DMS79 (cell line): ENCODE results near the gene SACS.
"Not testable (repeated sequence)": the region's sequence is repeated elsewhere in the genome, so short reads cannot be mapped to it uniquely, and the experiment has no call there.

Experiments used
- DNase-seq: peaks from one replicate; lab custom pipeline; 2025; lab: John Stamatoyannopoulos, UW

SACS gene

DNA sequence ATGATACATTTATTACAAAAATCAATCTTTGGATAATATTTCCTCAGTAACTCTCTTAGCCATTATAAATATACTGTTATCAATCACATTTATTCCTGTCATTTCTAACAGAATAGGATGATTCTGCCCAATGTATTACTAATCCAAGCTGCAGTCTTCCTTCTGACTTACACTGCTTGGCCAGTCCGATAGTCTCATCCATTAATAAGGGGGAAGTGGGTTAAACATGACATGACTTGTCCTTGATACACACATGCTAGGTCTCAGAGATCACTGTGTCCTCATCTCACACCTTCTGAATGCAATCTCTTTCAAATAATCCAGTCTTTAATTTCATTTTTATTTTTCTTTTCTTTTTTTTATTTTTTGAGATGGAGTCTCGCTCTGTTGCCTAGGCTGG lies 18.8 kb downstream of the SACS start:
- no peak for DNase-seq

DNA sequence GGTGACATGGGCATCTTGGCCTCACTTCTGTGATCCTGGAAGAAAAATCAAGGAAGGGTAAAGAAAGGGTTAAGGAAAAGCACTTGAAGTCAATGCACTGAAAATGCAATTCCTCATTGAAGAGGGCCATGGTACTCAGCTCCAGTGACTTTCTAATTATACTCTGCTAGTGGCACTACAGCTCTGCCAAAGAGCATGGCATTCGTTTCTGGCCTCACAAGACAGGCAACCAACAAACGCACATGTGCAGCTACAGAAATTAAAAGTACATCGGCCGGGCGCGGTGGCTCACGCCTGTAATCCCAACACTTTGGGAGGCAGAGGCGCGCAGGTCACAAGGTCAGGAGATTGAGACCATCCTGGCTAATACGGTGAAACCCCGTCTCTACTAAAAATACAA lies 21.8 kb downstream of the SACS start:
- DNase-seq = peak; percentile 39

DNA sequence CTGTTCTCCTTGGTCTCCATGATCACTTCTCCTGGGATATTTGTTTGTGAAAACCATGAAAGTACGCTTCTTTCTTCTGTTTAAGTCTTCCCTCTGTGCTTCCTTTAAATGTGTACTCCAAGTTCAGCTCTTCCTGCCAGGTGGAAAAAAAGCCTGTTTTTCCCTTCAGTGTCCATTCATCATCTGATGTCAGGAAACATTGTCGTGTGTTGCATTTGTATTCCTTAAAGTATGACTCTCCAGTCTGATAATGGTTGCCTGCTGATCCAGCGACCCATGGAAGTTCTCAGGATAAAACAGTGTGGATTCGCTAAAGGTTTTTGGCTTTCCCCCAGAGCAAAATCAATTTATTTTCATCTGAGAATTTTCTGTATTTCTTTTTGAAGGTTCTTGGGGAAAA lies 22.3 kb downstream of the SACS start:
- no peak for DNase-seq

DNA sequence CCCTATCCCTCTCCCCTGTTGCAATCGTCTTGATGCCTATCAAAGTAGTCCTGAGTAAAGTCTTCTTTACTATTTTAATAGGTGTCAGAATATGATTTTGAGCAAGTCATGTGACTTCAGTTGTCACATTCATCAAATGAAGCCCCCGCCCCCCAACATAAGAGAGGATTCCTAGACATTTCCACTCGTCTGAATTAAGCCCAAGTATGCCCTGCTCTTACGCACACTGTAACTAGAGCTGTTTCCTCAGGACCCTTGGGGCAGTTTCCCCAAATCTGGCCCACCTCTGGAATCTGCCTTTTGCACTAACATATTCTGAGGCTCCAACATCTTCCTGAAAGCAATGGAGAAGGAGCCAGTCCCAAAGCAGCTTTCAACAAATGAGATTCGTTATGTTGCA lies 25.5 kb downstream of the SACS start:
- no peak for DNase-seq

DNA sequence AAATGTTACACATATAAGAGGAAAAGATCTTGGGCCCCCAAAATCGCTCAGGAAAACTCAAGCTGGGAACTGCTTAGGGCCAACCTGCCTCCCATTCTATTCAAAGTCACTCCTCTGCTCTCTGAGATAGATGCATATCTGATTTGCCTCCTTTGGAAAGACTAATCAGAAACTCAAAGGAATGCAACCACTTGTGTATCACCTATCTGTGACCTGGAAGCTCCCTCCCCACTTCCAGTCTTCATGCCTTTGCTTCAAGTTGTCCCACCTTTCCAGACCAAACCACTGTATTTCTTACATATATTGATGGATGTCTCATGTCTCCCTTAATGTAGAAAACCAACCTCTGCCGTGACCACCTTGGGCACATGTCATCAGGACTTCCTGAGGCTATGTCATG lies 32.3 kb downstream of the SACS start:
- not testable (repeated sequence) for DNase-seq

DNA sequence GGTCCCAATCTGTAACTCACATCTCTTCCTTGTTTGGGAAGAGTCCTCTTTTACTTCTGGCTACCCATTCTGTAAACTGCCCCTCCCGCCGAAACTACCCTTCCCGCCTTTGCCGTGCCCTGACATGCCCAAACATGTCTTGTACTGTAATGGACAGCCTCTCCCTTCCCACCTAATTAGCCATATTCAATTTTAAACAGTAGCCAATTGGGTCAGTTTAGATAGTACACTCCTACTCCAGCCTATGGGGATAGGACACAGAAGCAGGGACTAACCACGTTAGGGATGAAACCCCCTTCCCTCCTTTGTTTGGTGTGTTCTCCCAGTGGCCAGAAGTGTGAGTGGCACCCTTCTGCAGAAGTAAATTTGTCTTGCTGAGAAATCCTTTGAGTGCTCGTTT lies 34.2 kb downstream of the SACS start:
- no peak for DNase-seq

DNA sequence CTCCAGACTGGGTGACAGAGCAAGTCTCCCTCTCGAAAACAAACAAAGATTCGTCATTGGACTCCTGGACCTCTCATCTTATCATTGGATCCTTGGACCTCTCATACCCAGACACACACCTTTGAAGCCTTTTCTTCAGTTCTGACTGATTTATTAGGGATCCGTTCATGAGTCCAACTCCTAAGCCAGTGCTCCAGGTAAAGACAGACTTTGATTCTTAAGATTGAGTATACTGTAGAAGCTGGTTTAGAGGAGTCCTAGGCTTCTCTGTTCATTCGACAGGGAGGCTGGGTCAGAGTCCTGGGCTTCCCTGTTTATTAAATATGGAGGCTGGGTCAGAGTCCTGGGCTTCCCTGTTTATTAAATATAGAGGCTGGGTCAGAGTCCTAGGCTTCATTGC lies 38.7 kb downstream of the SACS start:
- DNase-seq = no peak

DNA sequence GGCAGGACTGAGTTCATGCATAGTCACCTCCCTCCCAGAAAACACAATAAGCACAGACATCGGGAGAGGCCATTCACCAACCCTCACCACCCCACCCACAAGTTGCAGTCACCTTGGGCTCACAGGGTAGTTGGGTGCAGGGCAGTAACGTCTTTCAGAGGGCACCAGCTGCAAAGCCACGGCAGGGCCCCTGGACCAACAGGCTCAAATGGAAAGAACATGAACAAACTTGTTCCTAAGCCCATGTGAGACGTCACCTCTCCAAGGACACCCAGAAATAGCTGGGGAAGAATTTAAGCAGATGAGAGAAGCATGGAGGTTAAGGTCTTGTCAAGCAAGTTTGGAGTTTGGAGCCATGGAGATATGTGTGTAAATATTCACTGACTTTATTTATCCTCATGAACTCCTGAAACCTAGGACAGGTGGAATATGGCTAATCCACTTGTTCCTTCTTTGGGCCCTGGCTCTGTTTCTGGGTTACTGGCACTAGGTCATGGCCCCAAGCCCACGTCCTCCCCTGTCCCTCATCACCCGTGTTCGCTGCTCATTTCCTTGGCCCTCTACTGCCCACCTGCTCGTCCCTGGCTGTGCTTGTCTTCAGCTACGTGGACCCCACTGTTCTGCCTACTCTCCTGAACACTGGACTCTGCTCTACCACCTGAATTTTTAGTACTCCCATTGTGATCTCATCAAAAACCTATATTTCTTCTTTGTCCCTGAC lies 40.4 kb downstream of the SACS start:
- no peak for DNase-seq

DNA sequence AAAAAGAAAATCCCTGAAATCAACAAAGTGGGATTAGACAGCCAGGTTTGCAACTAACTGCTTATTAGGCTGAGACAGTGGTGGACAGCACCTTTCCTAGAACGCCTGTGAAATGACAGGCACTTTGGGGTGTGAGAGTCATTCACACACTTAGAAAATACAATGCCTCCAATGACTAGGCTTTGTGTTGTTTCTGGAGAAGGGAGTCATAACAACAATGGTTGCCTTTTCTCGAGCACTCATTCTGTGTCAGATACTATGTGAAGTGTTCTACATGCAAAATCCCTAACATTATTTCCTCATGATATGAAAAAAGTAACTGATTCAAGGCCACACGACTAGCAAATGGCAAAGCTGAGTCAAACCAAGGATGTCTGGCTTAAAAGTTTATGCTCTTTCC lies 41.2 kb downstream of the SACS start:
- DNase-seq = no peak

DNA sequence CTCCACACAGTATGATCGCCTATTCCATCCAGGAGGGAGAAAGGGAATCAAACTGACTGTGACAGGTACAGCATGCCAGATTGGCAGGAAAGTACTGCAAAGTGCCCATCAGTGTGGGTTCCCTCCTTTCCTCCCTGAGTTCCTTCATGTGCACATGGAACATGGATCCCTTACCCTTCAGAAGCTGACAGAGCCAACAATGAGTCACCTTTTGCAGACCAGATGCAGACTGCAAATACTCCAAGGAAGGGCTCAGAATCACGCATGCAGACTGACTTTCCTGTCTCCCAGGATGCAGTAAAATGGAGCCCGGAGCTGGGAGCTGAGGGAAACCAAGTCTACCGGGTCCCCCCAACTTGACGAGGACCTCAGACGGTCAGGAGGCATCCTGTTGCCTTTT lies 41.8 kb downstream of the SACS start:
- no peak for DNase-seq

DNA sequence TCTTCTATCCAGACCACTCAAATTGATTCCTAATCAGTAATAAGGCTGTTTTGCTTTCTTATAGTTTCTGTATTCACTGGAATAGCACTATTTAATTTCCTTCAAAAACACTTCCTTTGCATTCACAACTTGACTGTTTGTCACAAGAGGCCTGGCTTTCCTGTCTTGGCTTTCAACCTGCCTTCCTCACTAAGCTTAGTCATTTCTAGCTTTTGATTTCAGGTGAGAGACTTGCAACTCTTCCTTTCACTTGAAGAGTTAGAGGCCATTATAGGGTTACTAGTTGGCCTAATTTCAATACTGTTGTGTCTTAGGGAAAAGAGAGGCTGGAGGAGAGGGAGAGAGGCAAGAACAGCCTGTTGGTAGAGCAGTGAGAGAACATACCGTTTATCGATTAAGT lies 47.0 kb downstream of the SACS start:
- no peak for DNase-seq

DNA sequence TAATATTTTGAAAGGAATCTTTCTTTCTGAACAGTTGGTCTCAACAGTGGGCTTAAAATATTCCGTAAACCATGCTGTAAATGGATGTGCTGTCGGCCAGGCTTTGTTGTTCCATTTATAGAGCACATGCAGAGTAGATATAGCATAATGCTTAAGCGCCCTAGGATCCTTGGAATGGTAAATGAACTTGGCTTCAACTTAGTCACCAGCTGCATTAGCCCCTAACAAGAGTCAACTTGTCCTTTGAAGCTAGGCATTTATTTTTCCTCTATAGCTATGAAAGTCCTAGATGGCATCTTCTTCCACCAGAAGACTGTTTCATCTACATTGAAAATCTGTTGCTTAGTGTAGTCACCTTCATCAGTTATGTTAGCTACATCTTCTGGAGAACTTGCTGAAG lies 47.6 kb downstream of the SACS start:
- DNase-seq = no peak

DNA sequence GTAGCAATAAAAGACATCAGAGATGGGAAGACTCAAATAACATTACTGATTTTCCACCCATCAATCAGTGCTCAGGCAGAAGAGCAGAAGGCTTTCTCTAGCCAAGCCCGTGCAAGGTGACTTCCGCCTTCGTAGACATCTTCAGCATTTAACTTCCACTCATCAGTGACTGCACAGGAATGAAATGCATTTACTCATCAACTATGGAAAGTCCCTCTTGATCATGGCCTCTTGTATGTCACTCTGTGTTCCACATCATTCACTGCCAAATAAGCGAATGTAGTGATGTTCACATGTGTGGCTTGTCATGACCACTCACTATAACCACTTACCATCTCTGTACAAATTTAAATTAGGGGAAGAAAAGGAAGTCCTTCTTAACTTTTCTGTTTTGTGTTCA lies 49.4 kb downstream of the SACS start:
- no peak for DNase-seq

DNA sequence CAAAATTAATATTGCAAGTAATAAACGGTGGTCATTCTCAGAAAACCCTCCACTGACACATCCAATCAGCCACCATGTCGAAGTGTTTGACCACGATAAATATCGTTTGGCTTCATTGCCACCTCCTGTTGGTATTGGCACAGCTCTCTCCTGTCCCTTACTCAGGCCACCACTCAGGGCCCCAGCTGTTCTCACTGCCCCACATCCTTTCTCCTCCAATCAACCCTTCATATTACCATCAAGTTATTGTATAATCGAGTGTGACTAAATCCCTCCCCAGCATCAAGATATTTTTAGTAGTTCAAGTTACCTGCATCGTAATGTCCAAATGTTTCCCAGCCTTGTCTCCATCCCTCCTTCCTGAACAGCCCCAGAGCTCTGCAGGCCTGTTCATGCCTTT lies 50.4 kb downstream of the SACS start:
- DNase-seq = no peak

DNA sequence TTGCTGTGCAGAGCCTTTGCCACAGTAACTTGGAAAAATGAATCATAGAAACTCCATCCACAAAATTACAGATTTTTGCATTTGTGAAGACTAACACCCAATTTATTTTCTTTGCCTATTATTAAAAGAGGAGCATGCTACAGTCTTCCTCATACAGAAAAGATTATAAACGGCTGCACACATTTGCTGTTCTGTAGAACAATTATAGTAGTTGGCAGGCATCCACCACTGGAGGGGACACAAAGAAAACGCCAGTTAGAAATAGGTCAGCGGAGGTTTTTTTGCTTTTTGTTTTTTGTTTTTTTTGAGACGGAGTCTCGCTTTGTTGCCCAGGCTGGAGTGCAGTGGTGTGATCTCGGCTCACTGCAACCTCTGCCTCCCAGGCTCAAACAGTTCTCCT lies 51.6 kb downstream of the SACS start:
- no peak for DNase-seq

DNA sequence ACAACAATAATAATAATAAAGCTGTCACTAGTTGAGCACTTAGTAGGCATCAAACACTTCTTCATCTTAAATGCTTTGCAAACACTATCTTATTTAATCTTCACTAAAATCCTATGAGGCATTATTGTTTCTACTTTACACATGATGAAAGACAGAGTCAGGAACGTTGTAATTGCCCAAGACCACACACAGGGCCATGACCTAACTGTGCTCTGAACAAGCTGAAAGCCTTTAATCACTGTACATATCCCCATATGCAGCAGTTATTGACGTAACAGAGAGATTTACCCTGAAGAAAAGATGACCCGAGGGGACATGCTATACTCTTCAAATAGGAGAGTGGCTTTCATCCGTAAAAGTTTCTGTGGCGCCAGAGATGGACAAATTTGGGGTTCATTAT lies 53.0 kb downstream of the SACS start:
- no peak for DNase-seq

DNA sequence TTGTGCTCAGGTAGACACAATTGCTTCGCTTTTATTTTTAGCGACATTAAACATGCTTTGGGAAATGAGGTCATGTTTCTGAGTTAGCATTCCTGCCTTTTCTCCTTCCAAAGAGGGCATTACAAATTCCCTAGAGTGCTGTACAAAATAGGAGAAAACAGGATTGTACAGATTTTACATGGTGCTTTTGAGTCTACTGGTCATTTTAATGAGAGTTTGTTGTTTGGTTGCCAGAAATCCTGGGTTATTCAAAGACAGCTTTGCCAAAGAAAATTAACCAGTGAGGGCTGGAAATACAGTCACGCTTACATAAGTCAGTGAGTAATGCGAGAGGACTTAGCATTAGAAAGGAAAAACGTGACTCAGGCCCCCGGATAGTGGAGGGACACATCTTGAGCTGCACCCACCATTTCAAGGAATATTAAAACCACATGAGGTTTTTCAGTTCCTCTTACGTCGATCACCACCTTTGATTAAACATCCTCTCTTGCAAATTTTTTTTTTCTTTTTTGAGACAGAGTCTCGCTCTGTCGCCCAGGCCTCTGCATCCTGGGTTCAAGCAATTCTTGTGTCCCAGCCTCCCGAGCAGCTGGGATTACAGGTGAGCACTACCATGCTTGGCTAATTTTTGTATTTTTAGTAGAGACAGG lies 55.4 kb downstream of the SACS start:
- no peak for DNase-seq

DNA sequence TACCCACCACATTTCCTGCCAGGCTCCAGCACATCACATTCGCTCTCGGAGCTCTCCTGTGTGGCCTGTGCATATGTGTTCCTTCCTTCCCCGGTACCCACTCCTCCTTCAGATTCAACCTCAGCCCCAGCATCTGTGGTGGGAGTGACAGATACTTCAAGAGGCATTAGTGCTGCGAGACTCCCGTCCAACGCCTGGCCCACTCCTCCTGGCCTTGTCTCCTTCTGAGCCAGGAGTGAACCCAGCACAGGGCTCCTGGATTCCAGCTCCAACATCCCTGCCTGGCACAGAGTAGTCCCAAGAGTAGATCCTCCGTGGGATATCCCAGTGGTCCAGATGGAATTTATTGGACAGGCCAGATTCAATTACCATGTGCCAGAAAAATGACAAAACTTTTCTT lies 55.9 kb downstream of the SACS start:
- DNase-seq = no peak

DNA sequence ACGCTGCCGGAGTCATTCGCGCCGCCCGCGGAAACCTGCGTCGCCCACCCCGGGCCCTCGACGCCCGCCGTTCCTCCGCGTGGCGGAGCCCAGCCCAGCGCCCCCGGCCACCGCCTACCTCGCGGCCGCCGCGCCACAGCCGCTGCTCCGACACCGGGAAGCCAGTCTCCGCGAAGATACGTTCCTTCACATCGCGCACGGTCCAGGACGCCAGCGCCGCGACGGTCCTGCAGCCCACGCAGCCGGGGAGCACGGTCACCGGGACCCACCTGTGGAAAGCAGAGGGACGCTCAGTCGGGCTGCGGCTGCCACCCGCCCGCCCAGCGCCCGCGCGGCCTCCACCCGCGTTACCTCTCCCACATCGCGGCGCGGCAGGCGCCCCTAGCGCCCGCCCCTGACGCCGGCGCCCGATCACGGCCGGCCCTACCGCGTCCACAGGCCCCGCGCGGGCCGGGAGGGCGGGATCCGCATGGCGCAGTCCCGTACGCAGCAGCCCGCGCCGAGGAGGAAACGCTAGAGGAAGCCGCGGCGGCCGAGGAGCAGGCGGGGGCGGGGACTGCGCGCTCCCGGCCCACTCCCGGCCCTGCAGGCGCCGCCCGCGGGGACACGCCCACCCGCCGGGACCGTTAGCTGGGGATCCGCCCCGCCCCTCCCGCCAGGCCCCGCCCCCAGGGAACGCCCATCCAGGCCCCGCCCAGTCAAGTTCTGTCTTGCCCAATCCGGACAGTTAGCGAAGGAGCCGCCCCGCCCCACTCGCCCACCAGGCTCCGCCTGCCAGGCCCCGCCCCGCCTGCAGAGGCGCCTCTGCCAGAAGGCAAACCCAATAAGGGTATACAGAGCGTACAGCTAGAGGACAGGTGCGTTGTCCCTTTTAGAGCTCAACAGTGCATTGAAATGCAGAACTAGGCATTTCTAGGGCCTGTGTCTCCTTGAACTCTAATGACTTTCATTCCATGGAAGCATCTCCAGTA lies 58.2 kb downstream of the SACS start:
- no peak for DNase-seq

DNA sequence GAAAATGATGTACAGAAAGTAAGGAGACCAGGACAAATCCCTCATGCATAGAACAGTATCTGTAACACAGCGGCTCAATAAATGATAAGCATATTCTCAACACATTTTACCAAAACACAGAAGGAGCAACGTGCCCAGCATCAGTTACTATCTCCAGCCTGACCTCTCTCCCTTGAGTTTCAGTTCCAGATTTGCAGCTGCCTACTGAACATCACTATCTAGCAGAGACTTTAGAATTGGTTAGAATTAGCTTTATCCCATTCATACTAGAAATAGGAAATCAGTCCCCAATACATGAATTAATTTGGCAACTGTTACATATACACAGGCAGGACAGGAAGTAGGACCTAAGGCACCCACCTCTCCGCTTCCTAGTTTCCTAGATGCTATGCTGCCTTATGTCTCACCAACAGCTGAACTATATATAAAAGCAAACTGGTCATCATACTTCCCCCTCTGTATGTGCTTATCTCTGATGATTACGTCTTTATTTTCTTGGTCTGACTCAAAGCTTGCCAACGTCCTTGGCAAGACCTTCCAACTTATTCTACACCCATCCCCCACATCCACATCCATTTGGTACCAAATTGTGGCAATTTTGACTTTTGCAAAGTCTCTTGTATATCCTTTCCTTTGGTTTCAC lies 61.1 kb downstream of the SACS start:
- DNase-seq = no peak

DNA sequence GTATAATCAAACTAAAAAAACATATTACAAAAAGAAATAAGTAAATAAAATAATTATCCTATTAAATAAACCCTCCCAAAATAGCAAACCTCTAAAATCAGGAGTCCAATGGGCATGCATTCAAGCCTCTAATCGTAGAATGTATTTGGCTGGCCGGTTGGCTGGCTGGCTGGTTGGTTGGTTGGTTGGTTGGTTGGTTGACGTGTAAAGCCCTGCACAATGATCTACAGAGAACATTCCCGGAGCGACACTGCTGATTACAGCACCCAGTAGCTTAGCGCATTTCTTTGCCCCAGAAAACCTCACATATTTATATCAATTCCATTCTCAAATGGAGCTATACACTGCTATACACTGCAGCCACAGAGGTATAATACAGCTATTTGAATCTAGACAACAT lies 65.6 kb downstream of the SACS start:
- DNase-seq = no peak

DNA sequence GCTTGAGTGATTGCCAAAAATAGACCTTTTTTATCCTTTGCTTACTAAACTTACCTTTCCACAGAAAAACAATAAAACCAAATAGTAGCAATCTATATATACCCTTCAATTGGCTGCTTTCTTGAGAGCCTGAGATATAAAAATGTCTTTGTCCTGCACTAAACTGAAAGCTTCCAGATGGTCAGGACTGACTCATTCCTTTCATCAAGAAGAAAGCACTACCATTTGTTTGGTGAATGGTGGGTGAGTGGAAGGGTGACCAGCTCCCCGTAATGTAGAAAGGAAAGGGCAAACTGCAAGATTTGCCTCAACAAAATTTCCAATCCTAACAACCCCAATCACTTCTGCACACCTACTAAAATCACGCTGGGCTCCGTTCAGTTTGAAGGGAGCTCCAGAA lies 67.8 kb downstream of the SACS start:
- no peak for DNase-seq

DNA sequence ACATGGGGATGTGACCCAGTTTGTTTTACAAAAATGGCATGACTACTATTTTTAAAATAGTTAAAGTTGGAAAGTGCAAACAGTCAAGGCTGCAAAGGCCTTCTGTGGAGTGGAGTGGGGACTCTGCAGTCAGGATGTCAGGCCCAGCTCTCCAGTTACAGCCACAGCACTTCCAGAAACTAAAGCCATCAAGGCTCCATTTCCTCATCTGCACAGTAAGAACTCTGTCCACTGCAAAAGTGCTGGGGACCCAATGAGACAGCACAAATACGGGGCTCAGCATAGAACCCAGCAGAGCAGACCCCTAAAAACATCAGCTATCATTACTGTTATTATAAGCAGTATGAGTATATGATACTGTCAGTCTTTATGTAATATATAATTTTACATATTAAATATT lies 73.6 kb downstream of the SACS start:
- DNase-seq = no peak
